ENCODE data around the gene ADGRG3. TPM values are rescaled to one million over a fixed set of nuclear protein-coding genes. Genes with fewer than 3 reads are reported as not detected.

Gene ADGRG3
- total RNA-seq, 4 donors from 2014 or later, result 2.0 to 9.6 (median 3.7) TPM

- no peak for DNase-seq (ENCODE audit: extremely low spot score)
- Histone ChIP-seq H3K27me3 (peaks cover 0 to 59% (median 0%) of the 10 kb centered on the region in 4 donors), H3K9me3 (no peaks in the 10 kb centered on the region), H3K27ac (replicated peaks in 1 of 4) (peak overlapping the region; percentile 32 to 67 (median 58)), H3K36me3 (no peaks in the 10 kb centered on the region), H3K4me1 (peaks cover 48 to 78% (median 69%) of the 10 kb centered on the region in 4 donors), H3K4me3 (no peak overlapping the region)
- no peak for TF ChIP-seq CTCF (IDR thresholded peaks at IDR 0.05)
- TF ChIP-seq EP300 (IDR thresholded peaks at IDR 0.05), result no peak
- no peak for TF ChIP-seq POLR2AphosphoS5 (IDR thresholded peaks at IDR 0.05)
- TF ChIP-seq POLR2A (IDR thresholded peaks at IDR 0.05; ENCODE audit: low read depth), result no peak
- intact Hi-C loops (cut with DNase I), result no loop called here
- 83% methylated on average over 5 of the region's 5 CpGs for WGBS
These were observed 31.9 kb upstream of the ADGRG3 start for GRCh38 chr16:57636184-57636583.

- TF ChIP-seq CTCF (IDR thresholded peaks at IDR 0.05) (no peak), POLR2AphosphoS5 (IDR thresholded peaks at IDR 0.05) (peak in 1 of 2 donors; percentile 49)
- peaks cover 0 to 59% (median 0%) of the 10 kb centered on the region in 4 donors for H3K27me3 ChIP-seq
- H3K36me3 ChIP-seq, result no peaks in the 10 kb centered on the region
- H3K27ac ChIP-seq (replicated peaks in 1 of 4), result peak overlapping the region; percentile 32 to 67 (median 58)
- DNase-seq (ENCODE audit: extremely low spot score), result no peak
- H3K4me1 ChIP-seq, result peaks cover 44 to 76% (median 62%) of the 10 kb centered on the region in 4 donors
- intact Hi-C loops (cut with DNase I), result no loop called here
- H3K9me3 ChIP-seq, result no peaks in the 10 kb centered on the region
- no peak overlapping the region for H3K4me3 ChIP-seq
- 53% methylated on average over 7 of the region's 8 CpGs for WGBS
These were observed 31.1 kb upstream of the ADGRG3 start for GRCh38 chr16:57637020-57637419.

GRCh38 chr16:57637424-57637823 is 30.7 kb upstream of the ADGRG3 start:
- TF ChIP-seq EP300 (IDR thresholded peaks at IDR 0.05) (no peak), POLR2AphosphoS5 (IDR thresholded peaks at IDR 0.05) (peak; percentile 45 to 64), CTCF (IDR thresholded peaks at IDR 0.05) (no peak), POLR2A (IDR thresholded peaks at IDR 0.05; ENCODE audit: low read depth) (no peak)
- peaks cover 44 to 72% (median 61%) of the 10 kb centered on the region in 4 donors for H3K4me1 ChIP-seq
- peaks cover 0 to 59% (median 0%) of the 10 kb centered on the region in 4 donors for H3K27me3 ChIP-seq
- H3K36me3 ChIP-seq, result no peaks in the 10 kb centered on the region
- no peak for DNase-seq (ENCODE audit: extremely low spot score)
- no peaks in the 10 kb centered on the region for H3K9me3 ChIP-seq
- no peak overlapping the region for H3K4me3 ChIP-seq
- H3K27ac ChIP-seq (replicated peaks in 1 of 4), result peak overlapping the region; percentile 55 to 67 (median 62)
- 39% methylated on average over 7 of the region's 8 CpGs for WGBS
- intact Hi-C loops (cut with DNase I), result no loop called here

- Histone ChIP-seq H3K27me3 (peaks cover 0 to 58% (median 0%) of the 10 kb centered on the region in 4 donors), H3K9me3 (no peaks in the 10 kb centered on the region), H3K27ac (replicated peaks in 1 of 4) (peak overlapping the region; percentile 55 to 67 (median 62)), H3K36me3 (no peaks in the 10 kb centered on the region), H3K4me1 (peaks cover 45 to 72% (median 62%) of the 10 kb centered on the region in 4 donors), H3K4me3 (no peak overlapping the region)
- no peak for DNase-seq (ENCODE audit: extremely low spot score)
- 77% methylated on average over 6 of the region's 6 CpGs for WGBS
- intact Hi-C loops (cut with DNase I), result no loop called here
- TF ChIP-seq EP300 (IDR thresholded peaks at IDR 0.05) (no peak), CTCF (IDR thresholded peaks at IDR 0.05) (no peak), POLR2A (IDR thresholded peaks at IDR 0.05; ENCODE audit: low read depth) (no peak), POLR2AphosphoS5 (IDR thresholded peaks at IDR 0.05) (no peak)
These were observed 30.1 kb upstream of the ADGRG3 start for GRCh38 chr16:57637965-57638364.

GRCh38 chr16:57638381-57638780 is 29.7 kb upstream of the ADGRG3 start:
- Histone ChIP-seq H3K27ac (replicated peaks in 1 of 4) (peak overlapping the region; percentile 55 to 67 (median 62)), H3K36me3 (no peaks in the 10 kb centered on the region), H3K9me3 (no peaks in the 10 kb centered on the region), H3K4me1 (peaks cover 49 to 74% (median 66%) of the 10 kb centered on the region in 4 donors), H3K27me3 (peaks cover 0 to 54% (median 0%) of the 10 kb centered on the region in 4 donors), H3K4me3 (no peak overlapping the region)
- 80% methylated on average over 1 of the region's 2 CpGs for WGBS
- TF ChIP-seq EP300 (IDR thresholded peaks at IDR 0.05) (no peak), POLR2AphosphoS5 (IDR thresholded peaks at IDR 0.05) (no peak), CTCF (IDR thresholded peaks at IDR 0.05) (no peak), POLR2A (IDR thresholded peaks at IDR 0.05; ENCODE audit: low read depth) (no peak)
- intact Hi-C loops (cut with DNase I), result no loop called here
- DNase-seq (ENCODE audit: extremely low spot score), result no peak
